Gastrocnemius medialis (tissue), 4 donors: ENCODE data around the gene C12orf43. TPM values are rescaled to one million over a fixed set of nuclear protein-coding genes. Genes with fewer than 3 reads are reported as not detected.

Experiments used
- ATAC-seq, 2 donors: fragments of 150-250 bp; one replicate each; pipeline ENCODE4 v1.9.1; 2016
- DNase-seq, 2 donors: peaks; one replicate each; pipeline ENCODE4 v3.0.0-alpha.2; 2019
- H3K27ac ChIP-seq, 4 donors: fragments of 200-600 bp; sonication (generic); 1 replicate in 1 of 4; 2 replicates in 3 of 4; pipeline ENCODE4 v1.5.1; 2016 to 2018; ENCODE audit warnings: mild to moderate bottlenecking in 2 of 4, moderate library complexity in 1 of 4
- H3K27me3 ChIP-seq, 3 donors: fragments of 200-600 bp; sonication (generic) in 2 of 3; 1 replicate in 1 of 3; 2 replicates in 2 of 3; pipeline versions ENCODE4 v1.5.1 to v1.6.0; 2016 to 2019; ENCODE audit warnings: mild to moderate bottlenecking in 1 of 3, moderate library complexity in 1 of 3
- H3K36me3 ChIP-seq, 2 donors: fragments of 200-600 bp; sonication (generic) in 1 of 2; one replicate each; pipeline ENCODE4 v1.5.1; 2017 to 2018
- H3K4me1 ChIP-seq, 2 donors: fragments of 200-600 bp; sonication (generic) in 1 of 2; one replicate each; pipeline ENCODE4 v1.5.1; 2016 to 2017; ENCODE audit warnings: mild to moderate bottlenecking in 2 of 2
- H3K4me3 ChIP-seq, 4 donors: fragments of 200-600 bp; sonication (generic) in 3 of 4; 1 replicate in 1 of 4; 2 replicates in 3 of 4; pipeline ENCODE4 v1.5.1; 2016 to 2019; ENCODE audit warnings: mild to moderate bottlenecking in 2 of 4
- H3K9me3 ChIP-seq, 3 donors: fragments of 200-600 bp; sonication (generic) in 2 of 3; 1 replicate in 1 of 3; 2 replicates in 2 of 3; pipeline ENCODE4 v1.5.1; 2016 to 2019
- POLR2A ChIP-seq, 2 donors: fragments of 450-650 bp; IDR thresholded peaks; one replicate each; pipeline ENCODE4 v1.6.1; 2017; ENCODE audit warnings: antibody characterized with exemption in 2 of 2, mild to moderate bottlenecking in 2 of 2, moderate library complexity in 2 of 2
- in situ Hi-C, 4 donors: fragments of 200-750 bp; cut with MboI; loops; one replicate each; pipeline versions ENCODE4 v1.15.0 to v1.8.0; 2017; ENCODE audit warnings: low sequenced_read_pairs in 4 of 4
- intact Hi-C: fragments of 100-400 bp; cut with DNase I; formaldehyde crosslinking; loops from one replicate; pipeline ENCODE4 v1.15.1; 2023; ENCODE audit warnings: low total_unique reads
- total RNA-seq, 4 donors: library from RNA; depleted of rRNA; stranded (reverse); fragments of >200 nt; gene quantifications; one replicate each; pipeline versions ENCODE4 v1.1.0 to v1.2.3, GENCODE V29; 2016
- TF ChIP-seq, protein P1 (sequence below), 5 experiments: fragments of 450-650 bp in 3 of 5; fragments of 200-600 bp in 2 of 5; sonication (generic) in 2 of 5; IDR thresholded peaks in 4 of 5; conservative IDR thresholded peaks in 1 of 5; 1 replicate in 4 of 5; 2 replicates in 1 of 5; pipeline ENCODE4 v1.5.1; 2016 to 2019; ENCODE audit warnings: antibody characterized with exemption in 5 of 5, mild to moderate bottlenecking in 3 of 5, moderate library complexity in 3 of 5

Gene C12orf43
- total RNA-seq, 4 donors from 2014 or later, result 2.9 to 13.2 (median 5.1) TPM

- no peaks in the 10 kb centered on the region for H3K27me3 ChIP-seq
- H3K4me1 ChIP-seq, result no peaks in the 10 kb centered on the region
- H3K36me3 ChIP-seq, result peaks cover 0 to 73% of the 10 kb centered on the region in 2 donors
- ATAC-seq, result peak in 1 of 2 donors; percentile 64
- H3K27ac ChIP-seq, result no peak overlapping the region
- TF ChIP-seq POLR2A (IDR thresholded peaks at IDR 0.05), result no peak
- TF ChIP-seq, protein P1, sequence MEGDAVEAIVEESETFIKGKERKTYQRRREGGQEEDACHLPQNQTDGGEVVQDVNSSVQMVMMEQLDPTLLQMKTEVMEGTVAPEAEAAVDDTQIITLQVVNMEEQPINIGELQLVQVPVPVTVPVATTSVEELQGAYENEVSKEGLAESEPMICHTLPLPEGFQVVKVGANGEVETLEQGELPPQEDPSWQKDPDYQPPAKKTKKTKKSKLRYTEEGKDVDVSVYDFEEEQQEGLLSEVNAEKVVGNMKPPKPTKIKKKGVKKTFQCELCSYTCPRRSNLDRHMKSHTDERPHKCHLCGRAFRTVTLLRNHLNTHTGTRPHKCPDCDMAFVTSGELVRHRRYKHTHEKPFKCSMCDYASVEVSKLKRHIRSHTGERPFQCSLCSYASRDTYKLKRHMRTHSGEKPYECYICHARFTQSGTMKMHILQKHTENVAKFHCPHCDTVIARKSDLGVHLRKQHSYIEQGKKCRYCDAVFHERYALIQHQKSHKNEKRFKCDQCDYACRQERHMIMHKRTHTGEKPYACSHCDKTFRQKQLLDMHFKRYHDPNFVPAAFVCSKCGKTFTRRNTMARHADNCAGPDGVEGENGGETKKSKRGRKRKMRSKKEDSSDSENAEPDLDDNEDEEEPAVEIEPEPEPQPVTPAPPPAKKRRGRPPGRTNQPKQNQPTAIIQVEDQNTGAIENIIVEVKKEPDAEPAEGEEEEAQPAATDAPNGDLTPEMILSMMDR (IDR thresholded peaks at IDR 0.05 in 4 of 5, conservative IDR thresholded peaks at IDR 0.05 in 1 of 5), result no peak
- intact Hi-C loops, result loop anchor here (10.0 kb wide), 1 partner anchor 695 kb away; no protein-coding TSS in a partner anchor
- H3K4me3 ChIP-seq, result no peak overlapping the region
- no peak for DNase-seq
- H3K9me3 ChIP-seq, result no peaks in the 10 kb centered on the region
- in situ Hi-C loops, result no loop called here
Measured at GRCh38 chr12:121009741-121010140, 6.5 kb downstream of the C12orf43 start.

DNA sequence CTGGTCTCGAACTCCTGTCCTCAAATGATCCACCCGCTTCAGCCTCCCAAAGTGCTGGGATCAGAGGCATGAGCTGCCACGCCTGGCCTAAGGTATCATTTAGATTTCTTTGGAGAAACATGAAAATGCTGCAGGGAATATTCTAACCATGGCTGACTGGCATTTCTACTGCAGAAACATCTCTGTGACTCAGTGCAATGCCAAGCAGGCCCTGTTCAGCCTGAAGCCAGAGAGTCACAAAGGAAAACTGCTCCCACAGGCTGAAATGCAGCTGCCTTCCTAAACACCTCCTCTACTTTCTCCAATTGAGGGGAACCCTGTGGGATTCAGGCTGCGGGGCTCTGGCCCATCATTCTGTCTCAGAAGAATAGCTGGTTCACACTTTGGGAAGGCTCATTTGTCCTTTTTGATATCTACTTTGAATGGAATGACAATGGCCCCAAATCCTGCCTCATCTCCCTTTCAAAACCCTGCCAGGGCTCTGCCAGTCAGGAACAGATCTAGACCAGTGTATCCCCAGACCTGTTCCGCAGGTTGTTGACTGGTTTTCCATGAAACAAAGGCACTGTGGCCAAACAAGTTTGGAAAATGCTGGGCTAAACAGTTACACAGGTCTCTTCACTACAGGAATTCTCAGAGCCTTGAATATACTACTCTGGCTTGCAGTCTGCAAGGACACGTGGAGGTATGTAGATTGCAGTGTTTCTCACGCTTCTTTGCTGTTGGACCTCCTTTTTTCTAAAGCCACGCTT lies 7.8 kb downstream of the C12orf43 start:
- in situ Hi-C loops (no loop called here), intact Hi-C loops (no loop called here)
- Histone ChIP-seq H3K36me3 (peaks cover 0 to 85% of the 10 kb centered on the region in 2 donors), H3K4me1 (no peaks in the 10 kb centered on the region), H3K27ac (no peak overlapping the region), H3K4me3 (no peak overlapping the region), H3K9me3 (no peaks in the 10 kb centered on the region), H3K27me3 (no peaks in the 10 kb centered on the region)
- no peak for TF ChIP-seq POLR2A (IDR thresholded peaks at IDR 0.05)
- TF ChIP-seq, protein P1 (IDR thresholded peaks at IDR 0.05 in 4 of 5, conservative IDR thresholded peaks at IDR 0.05 in 1 of 5), result no peak
- ATAC-seq, result no peak
- DNase-seq, result no peak

GRCh38 chr12:121005346-121005815 lies 10.9 kb downstream of the C12orf43 start:
- H3K4me3 ChIP-seq, result no peak overlapping the region
- DNase-seq (no peak), ATAC-seq (no peak)
- peaks cover 0 to 80% of the 10 kb centered on the region in 2 donors for H3K36me3 ChIP-seq
- no peaks in the 10 kb centered on the region for H3K4me1 ChIP-seq
- in situ Hi-C loops, result no loop called here
- H3K9me3 ChIP-seq, result no peaks in the 10 kb centered on the region
- no peaks in the 10 kb centered on the region for H3K27me3 ChIP-seq
- intact Hi-C loops, result no loop called here
- H3K27ac ChIP-seq, result no peak overlapping the region
- TF ChIP-seq POLR2A (IDR thresholded peaks at IDR 0.05), result no peak
- TF ChIP-seq, protein P1 (IDR thresholded peaks at IDR 0.05 in 4 of 5, conservative IDR thresholded peaks at IDR 0.05 in 1 of 5), result peak in 1 of 5 experiments; percentile 12

DNA sequence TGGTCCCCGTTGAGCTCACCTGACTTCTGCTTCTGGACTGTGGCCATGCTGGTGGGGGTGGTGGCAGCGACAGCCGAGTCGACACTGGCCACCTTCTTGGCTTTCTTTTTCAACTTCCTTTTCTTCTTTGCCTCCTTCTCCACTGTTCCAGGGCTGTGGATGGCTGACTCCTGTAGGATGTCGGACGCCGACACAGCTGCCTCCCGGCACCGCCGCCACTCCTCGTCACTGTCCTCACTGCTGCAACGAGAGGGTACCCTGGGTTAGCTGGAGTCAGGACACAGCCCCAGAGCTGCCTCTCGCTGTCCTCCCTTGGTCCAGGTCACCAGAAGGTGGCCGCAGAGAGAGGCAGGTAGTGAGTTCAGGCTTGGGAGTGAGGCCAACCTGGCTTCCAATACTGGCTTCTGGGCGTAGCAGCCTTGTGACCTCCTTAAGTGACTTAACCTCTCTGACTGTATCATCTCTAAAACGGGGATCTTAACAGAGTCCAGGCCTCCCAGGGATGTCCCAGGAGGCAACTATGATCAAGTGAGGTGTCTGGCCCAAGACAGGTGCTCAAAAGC lies 12.0 kb downstream of the C12orf43 start:
- H3K36me3 ChIP-seq, result peaks cover 0 to 69% of the 10 kb centered on the region in 2 donors

More for the DNA sequence above, 12.0 kb downstream of the C12orf43 start:
- Histone ChIP-seq H3K9me3 (no peaks in the 10 kb centered on the region), H3K4me3 (no peak overlapping the region), H3K4me1 (no peaks in the 10 kb centered on the region), H3K27ac (no peak overlapping the region), H3K27me3 (peaks cover 0 to 4% (median 0%) of the 10 kb centered on the region in 3 donors)
- ATAC-seq (no peak), DNase-seq (no peak)
- intact Hi-C loops (no loop called here), in situ Hi-C loops (no loop called here)
- no peak for TF ChIP-seq POLR2A (IDR thresholded peaks at IDR 0.05)
- TF ChIP-seq, protein P1 (IDR thresholded peaks at IDR 0.05 in 4 of 5, conservative IDR thresholded peaks at IDR 0.05 in 1 of 5), result no peak
